HG03064 (cell line): ENCODE data around the gene ARRDC4.
A peak's percentile ranks its signal among the peaks of the same experiment; 100 is the strongest.

ENCODE experiments used
- ATAC-seq: cut with Tn5 transposase; IDR thresholded peaks from one replicate; pipeline ENCODE4 v1.9.1; 2021; ENCODE audit warnings: low read depth; ENCODE audit not compliant: unreplicated experiment

The ARRDC4 gene, protein sequence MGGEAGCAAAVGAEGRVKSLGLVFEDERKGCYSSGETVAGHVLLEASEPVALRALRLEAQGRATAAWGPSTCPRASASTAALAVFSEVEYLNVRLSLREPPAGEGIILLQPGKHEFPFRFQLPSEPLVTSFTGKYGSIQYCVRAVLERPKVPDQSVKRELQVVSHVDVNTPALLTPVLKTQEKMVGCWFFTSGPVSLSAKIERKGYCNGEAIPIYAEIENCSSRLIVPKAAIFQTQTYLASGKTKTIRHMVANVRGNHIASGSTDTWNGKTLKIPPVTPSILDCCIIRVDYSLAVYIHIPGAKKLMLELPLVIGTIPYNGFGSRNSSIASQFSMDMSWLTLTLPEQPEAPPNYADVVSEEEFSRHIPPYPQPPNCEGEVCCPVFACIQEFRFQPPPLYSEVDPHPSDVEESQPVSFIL

DNA sequence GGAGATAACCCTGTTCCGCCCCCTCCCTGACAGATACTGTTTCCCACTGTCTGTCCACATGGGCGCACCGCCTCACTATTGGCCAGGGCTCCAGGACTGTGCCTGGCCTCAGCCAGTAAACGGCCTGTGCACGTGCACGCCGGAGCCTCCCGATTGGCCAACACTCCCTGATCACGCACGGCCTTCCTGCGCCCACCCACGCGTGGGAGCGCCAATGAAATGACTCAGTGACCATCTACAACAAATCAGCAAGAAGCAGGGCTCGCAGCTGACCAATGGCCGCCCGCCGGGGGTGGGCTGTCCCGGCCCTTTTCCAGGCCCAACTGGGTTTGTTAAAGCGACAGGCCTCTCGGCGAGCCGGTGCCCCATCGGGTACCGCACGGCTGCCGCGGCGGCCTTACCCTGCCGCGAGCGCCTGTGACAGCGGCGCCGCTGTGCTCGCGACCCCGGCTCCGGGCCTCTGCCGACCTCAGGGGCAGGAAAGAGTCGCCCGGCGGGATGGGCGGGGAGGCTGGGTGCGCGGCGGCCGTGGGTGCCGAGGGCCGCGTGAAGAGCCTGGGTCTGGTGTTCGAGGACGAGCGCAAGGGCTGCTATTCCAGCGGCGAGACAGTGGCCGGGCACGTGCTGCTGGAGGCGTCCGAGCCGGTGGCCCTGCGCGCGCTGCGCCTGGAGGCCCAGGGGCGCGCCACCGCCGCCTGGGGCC is at the start of gene ARRDC4:
Gene ARRDC4 (plus strand): TSS at position 340 of the 703 bp plus-strand sequence. CDS start 159 bp downstream, at position 499.
- ATAC-seq = peak; percentile 76

DNA sequence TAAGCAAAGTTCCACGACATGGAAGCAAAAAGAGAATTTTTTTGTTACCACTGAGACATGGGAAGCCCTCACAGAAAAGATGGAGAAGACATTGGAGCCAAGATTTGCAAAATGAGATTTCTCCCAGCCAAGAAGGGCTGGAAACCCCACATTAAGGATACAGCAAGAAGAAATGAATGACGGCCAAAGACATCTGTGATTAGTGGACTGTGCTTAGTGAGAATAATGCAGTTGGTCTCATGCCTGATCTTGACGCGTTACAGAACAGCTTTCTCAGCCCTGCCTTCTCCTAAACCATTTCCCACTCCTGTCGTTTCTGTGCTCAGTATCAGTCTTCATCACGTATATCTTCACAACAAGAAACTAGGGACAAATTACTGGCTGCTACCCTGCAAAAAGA is 45.8 kb upstream of the ARRDC4 start:
- ATAC-seq = no peak

DNA sequence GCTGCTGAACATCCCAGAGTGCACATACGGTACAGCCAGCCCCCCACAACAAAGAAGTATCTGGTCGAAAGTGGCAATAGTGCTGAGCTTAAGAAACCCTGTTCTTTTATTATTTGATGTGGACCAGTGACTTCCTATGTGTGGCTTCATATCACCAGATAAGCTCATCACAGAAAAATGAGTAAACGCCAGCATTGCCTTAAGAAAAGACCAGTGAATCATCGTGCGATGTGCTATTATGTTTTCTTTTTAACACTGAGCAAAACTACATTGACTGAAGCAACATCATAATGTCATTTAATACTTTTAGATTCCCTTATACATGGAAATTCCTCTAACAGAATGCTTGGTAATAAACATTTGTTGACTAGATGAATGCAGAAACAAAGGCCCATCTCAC is 45.2 kb upstream of the ARRDC4 start:
- ATAC-seq = no peak

DNA sequence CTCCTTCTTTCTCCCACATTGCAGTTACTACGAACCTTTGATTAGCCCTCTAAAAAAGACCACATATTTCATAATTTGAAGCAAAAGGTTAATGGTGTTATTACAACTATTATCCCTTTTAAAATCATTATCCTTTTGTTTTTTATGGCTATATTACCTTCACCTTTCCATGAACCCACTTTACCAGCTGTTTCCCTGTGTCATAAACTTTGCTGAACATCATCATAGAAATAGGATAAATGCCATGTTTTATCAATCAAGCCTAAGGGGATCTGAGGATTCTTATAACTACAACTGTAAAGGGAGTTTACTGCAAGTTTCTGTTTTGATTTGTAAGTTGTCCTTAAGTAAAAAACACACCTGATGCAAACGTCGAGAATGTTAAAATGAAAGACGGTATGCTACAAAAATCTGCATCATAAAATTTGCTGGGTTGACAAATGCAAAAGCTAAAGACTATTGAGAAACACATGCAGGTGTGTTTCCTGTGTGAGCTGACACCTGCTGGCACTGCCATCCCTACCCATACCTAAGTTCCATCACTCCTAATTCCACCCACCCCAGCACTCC is 39.1 kb upstream of the ARRDC4 start:
- no peak for ATAC-seq

DNA sequence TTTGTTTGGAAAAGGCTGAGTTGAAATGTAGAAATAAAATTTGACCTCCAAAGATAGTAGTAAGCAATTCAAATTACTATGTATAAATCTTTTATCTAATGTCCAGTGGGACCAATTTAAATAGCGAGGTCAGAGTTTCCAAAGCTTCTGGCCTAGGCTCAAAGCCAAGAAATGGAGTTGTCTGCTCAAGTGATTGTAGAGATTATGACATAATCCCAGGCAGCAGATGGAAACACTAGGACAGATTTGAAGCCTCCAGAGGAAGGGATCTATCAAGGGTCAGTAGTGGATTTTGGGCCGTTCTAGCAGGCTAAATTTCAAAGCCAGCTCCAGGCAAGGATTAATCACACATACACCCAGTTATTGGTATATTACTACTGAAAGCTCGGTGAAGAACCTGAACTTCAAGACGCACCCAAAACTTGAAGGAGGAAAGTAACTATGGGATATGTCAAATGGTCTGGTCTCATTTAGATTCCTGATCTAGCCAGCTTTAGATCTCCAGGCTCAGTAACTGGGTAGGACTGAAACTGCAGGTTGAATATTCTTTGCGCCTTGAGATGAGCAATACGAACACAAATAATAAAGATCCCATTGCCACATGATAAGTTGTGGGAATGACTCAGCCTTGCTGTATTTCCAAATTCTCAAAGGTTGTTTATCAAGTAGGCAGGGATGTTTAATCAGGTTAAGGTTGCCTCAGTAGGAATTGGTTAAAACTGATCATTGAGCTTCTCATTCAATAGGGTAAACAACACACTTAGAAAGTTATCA is 30.9 kb upstream of the ARRDC4 start:
- ATAC-seq = no peak

DNA sequence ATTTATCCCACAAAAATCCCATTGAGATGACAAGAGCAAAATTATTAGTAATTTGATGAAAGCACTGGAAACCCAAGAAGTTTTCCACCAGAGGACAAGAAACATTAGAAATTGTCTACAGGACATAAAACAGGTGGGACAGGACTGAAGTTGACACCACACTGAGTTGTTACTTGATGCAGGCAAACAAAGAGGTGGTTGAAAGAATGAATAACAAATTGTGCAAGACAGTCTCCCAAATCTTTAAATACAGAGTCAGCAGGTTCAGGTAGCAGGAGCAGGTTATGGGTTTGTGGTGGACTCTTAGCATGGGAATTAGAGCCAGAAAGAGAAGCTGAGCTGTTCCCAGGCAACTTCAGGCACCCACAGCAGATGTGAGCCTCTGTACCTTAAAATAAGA is 30.3 kb upstream of the ARRDC4 start:
- no peak for ATAC-seq

DNA sequence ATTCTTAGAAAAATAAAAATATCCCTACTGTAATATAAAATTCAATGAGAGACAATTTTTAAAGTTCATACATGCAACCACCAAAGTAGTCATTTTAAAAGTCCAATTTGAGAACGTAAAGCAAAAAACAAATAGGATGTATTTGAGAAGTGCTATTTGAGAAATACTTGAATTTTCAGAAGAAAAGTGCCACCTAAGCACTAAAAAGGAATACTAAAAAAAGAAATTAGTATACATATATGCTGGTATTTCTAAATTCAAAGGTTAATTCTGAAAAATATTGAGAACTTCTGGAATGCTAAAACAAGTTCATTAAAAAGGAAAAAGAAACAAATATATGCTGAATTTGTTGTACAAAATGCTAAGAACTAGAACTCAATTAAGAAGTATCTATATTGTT is 29.2 kb upstream of the ARRDC4 start:
- no peak for ATAC-seq

DNA sequence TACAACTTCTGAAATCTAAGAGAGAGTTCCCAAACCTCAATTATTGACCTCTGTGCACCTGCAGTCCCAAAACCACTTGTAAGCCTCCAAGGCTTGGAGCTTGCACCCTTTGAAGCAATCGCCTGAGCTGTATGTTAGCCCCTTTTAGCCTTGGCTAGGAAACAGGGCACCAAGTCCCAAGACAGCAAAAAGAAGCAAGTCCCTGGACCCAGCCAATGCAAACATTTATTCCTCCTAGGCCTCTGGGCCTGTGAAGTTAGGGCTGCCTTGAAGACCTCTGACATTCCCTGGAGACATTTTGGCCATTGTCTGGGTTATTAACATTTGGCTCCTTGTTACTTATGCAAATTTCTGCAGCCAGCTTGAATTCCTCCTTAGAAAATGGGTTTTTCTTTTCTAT is 26.9 kb upstream of the ARRDC4 start:
- ATAC-seq = no peak

DNA sequence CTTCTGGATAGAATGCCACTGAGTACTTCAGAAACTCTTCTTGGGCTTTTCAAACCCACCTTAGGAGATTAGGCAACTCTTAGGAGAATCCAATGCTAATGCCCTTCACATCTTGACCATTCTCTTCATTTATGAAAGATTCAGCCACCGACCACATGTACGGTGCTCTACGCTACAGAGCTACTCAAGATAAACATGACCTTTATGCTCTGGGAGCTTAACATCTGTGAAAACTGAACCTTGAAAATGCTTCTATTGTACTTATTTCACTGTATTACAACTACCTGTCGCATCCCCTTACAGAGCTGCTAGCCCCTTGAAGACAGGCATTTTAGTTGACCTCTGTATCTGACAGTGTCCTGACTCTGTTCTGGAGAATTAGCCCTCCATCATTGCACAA is 19.5 kb upstream of the ARRDC4 start:
- ATAC-seq = no peak

DNA sequence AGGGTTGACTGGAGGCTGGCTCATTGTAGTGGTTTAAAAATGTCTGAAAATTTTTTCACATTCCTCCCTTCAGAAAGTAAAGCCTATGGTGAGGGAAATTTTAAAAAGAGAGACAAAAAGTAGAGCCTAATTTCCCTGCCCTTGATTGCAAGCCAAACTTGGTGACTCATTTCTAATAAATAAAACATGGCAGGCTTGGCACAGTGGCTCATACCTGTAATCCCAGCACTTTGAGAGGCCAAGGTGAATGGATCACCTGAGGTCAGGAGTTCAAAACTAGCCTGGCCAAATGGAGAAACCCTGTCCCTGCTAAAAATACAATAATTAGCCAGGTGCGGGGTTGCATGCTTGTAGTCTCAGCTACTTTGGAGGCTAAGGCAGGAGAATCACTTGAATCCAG is 18.9 kb upstream of the ARRDC4 start:
- ATAC-seq = no peak

DNA sequence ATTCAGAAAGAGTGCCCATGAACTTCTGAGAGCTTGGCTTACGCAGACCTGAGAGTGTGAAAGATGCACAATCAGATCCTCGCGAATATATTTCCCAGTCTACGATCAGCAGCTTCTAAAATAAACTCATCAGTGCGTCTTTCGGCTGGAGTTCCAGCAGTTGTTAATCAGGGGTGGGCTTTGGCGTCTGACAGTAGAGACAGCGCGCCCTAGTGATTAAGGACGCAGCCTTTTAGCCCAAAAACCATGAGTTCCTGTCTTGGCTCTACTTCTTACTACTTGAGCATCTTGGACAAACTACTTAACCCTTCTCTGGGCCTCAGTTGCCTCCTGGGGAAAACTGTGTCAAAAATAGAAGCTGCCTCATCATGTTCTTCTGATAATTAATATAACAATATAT is 15.8 kb upstream of the ARRDC4 start:
- ATAC-seq = no peak

DNA sequence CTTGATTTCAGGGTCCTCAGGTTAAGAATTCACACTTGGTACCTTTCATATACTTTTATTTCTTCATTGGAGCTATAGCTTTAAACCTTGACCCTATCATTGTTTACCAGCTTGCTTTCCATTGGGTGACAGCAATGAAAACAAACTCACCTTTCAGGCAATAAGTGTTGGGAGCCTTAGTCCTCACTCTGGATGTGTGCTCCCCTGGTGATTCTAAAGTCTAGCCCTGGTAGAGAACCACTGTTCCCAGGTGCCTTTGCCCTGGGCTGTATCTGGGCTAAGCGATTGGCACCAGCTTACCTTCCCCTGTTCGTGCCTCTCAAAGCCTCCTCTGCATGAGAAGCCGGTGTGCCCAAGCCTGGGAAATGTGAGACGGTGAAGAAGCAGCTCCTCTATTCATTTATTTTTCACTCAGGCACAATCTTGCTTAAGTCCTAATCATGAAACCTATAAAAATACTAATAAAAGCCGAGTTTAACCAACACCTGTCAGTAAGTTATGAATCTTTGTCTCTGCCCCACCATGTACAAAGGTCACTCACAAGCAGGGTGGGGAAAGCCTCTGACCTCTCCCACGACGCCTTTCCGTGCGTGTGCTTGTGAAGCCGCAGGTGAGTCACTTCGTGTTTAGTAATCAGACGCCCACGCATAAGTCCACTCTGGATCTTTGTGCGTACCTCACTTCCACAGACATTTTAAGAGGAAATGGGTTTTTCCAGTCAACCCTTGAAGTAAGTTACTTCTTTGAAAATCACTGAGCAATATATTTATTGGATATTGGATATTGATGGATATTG is 12.8 kb upstream of the ARRDC4 start:
- no peak for ATAC-seq

DNA sequence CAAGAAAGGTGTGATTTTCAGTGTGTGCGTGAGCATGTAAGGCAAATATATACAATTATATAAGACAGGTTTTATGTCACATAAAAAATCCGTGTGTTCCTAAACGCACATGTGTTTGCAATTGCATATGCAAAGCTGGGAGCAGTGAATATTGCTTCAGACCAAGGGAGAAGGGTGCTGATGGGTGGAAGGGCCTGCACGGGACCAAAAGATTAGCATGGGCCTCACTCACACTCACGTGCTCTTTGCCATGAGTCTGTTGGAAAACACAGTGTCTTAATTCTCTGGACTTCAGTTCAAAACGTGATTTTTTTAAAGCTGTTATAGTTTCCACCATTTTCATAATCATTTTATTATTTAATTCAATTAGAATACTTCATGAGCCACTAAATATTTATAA is 7.2 kb upstream of the ARRDC4 start:
- ATAC-seq = no peak

DNA sequence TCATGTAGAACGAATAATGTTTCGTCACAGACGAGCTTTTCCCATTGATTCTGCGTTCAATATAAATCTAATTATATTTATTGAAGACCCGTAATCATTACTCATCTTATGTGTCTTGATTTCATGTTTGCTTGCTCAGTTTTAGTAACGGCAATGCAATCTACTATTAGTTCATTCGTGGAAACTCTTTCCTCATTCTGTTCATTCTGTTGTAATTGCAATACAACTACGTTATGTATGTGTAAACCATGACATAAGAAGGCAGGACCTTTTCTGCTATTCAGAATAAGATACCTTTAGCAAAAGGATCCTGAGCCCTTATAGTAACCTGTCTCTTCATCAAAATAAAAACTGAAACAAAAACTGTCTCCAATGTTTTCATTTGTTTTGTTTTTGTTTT is 6.8 kb upstream of the ARRDC4 start:
- ATAC-seq = no peak

DNA sequence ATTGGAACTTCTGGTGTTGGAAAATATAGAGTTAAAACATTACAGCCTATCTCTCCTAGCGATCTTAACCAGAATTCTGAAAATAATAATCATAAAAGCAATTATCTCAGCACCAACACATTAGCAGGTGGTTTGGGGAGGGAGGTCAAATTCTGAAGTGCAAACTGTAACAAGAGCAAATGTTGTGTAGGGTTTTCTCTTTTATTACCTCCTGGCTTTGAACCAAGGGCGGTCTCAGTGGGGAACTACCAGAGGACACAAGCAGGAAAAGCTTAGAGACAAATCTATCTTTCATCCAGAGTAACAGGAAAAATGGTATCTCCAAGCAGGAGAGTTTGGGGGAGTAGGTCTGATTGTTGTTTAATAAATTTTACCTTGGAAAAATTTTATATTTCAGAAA is 5.5 kb upstream of the ARRDC4 start:
- ATAC-seq = no peak

DNA sequence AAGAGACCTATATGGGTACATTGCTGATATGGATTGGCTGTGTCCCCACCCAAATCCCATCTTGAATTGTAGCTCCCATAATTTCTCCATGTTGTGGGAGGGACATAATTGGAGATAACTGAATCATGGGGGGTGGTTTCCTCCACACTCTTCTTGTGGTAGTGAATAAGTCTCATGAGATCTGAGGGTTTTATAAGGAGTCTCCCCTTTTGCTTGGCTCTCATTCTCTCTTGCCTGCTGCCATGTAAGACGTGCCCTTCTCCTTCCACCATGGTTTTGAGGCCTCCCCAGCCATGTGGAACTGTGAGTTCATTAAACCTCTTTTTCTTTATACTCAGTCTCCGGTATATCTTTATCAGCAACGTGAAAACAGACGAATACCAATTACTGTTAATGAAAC is 5.0 kb upstream of the ARRDC4 start:
- ATAC-seq = no peak

DNA sequence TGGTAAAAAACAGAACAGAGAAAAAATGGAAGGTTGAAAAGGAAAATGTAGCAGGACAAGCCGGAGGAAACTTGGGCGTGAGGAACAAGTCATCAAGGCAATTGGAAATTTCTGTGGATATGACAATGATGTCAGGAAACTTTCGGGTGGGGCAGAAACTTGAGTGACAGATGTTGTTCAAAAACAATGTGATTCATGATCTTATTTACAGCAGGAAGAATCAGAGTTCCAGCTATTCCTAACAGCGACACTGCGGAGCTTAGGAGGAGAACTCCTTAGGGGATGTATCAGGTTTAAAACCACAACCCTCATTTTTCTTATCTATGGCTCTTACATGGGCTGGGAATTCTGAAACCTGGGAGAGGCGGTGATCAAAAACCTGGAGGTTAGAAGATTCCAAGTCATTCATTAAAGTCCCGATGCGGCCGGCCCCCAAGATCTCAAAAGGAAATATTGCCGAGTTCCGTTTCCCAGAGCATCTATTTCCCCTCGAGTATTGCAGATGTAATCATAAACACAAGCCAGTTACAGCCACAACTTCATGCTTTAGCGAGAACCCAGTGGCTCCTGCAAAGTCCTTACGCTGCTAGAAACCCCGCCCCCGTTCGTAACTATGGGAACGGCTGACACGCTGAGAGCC is 659 bp upstream of the ARRDC4 start:
- ATAC-seq = no peak

DNA sequence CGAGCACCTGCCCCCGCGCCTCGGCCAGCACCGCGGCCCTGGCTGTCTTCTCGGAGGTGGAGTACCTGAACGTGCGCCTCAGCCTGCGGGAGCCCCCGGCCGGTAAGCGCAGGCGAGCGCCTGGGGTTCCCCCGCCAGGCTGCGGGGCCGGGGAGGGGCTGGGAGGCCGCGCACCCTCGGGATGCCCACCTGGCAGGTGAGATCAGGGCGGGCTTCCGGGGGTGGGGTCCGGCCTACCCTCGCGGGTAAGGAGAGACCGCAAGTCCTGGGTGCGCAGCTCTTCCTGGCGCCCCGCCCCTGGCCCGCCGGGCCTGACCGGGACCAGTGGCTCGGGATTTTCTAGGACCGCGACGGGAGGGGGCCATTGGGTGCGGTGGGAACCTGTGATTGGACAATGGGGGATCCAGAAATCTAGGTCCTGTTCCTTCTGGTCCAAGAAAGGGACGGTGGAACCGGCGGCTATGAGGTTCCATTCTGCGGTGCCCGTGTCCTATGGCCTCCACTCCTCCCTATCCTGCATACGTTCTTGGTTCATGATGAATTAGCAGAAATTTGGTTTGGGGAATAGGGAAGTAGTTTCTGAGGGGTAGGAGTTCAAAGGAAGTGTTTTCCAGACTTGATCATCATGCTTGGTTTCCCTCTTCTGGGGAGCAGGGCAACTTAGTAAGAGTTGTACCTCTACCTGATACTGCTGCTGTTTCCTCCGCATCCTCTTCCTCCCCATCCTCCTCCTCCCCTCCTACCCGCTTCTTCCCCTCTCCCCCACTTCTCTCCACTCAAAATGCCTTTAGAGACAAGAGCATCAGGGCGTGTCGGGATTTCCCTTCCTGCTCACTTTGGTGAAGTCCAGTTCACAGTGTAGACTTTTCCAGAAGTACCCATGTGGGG is 808 bp downstream of the ARRDC4 start:
- ATAC-seq = no peak

DNA sequence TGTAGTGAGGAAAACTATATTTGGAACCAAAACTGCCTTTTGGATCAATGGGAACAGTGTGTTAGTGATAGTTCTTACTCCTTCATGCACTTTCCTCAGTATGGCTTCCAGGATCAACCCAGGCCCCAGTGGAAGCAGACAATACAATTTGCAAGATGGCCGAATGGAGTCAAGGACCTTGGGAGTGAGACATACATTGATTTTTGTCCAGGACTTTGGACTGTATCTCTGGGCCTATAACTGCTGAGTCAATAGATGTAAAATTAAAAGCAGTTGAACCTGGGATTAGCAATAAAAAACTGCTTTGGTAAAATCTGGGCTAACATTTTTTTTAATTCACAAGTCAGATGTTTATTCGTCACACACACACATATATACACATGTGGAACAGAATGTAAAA is 1.8 kb downstream of the ARRDC4 start:
- no peak for ATAC-seq
